ENCODE measurements around the gene MPP4. TPM values are rescaled to one million over a fixed set of nuclear protein-coding genes. Genes with fewer than 3 reads are reported as not detected.

The MPP4 gene
- total and polyA plus RNA-seq, 5 experiments from 2014 or later = not detected

- POLR2A ChIA-PET = no interaction called here
- DNase-seq = no peak
- H3K27me3 Mint-ChIP-seq = peaks cover 8 to 23% (median 15%) of the 10 kb centered on the region in 5 donors
Observed at GRCh38 chr2:201600906-201601305, 97.5 kb downstream of the MPP4 start.

GRCh38 chr2:201597397-201597796 is 101.0 kb downstream of the MPP4 start:
- no peak overlapping the region for H3K4me3 Mint-ChIP-seq
- H3K27ac Mint-ChIP-seq = no peak overlapping the region
- no peak for DNase-seq
- ATAC-seq = no peak
- H3K4me1 Mint-ChIP-seq = no peaks in the 10 kb centered on the region
- peaks cover 0 to 10% (median 6%) of the 10 kb centered on the region in 5 donors for H3K27me3 Mint-ChIP-seq
- POLR2A ChIA-PET = no interaction called here
- peaks cover 0 to 18% (median 7%) of the 10 kb centered on the region in 3 donors for H3K36me3 Mint-ChIP-seq
- H3K9me3 Mint-ChIP-seq = peaks cover 9 to 27% (median 20%) of the 10 kb centered on the region in 9 donors

More at GRCh38 chr2:201600906-201601305, 97.5 kb downstream of the MPP4 start:
- no peak for ATAC-seq
- Mint-ChIP-seq H3K27ac (no peak overlapping the region), H3K9me3 (peaks cover 9 to 22% (median 16%) of the 10 kb centered on the region in 9 donors), H3K4me3 (no peak overlapping the region), H3K4me1 (no peaks in the 10 kb centered on the region), H3K36me3 (peaks cover 0 to 24% (median 7%) of the 10 kb centered on the region in 3 donors)

Other genes with a start within 250 kb of the MPP4 start
- 10 to 100 TPM; 36.5 to 37.9 TPM for gene TRAK2, start 247.2 kb downstream of the MPP4 start, total RNA-seq
- 10 to 100 TPM; 20.9 to 30.7 (median 24.7) TPM for gene TRAK2, start 247.2 kb downstream of the MPP4 start, polyA plus RNA-seq
- 10 to 100 TPM; 17.9 to 20.4 TPM for gene STRADB, start 246.9 kb downstream of the MPP4 start, total RNA-seq
- gene STRADB, start 246.9 kb downstream of the MPP4 start, polyA plus RNA-seq = 10 to 100 TPM; 31.5 to 33.8 (median 33.5) TPM
- gene TMEM237, start 55.1 kb downstream of the MPP4 start, total RNA-seq = 1 to 10 TPM; 5.5 to 9.8 TPM
- gene TMEM237, start 55.1 kb downstream of the MPP4 start, polyA plus RNA-seq = 1 to 10 TPM; 4.3 to 5.7 (median 4.8) TPM
- 10 to 100 TPM; 14.2 to 15.8 TPM for gene ALS2, start 82.3 kb upstream of the MPP4 start, total RNA-seq
- gene ALS2, start 82.3 kb upstream of the MPP4 start, polyA plus RNA-seq = 1 to 10 TPM; 3.7 to 5.2 (median 4.0) TPM
- not detected for gene CDK15, start 107.9 kb upstream of the MPP4 start, total RNA-seq
- not detected for gene CDK15, start 107.9 kb upstream of the MPP4 start, polyA plus RNA-seq